DOHH2 (cell line): Measurements from ENCODE around the gene LAMB2.

Experiments used
- EZH2phosphoT487 ChIP-seq: fragments of 200-600 bp; sonication (generic); IDR thresholded peaks from 2 replicates; pipeline ENCODE4 v1.6.1; 2017; ENCODE audit warnings: borderline replicate concordance, mild to moderate bottlenecking, antibody characterized with exemption, low read length, moderate library complexity, mixed read lengths
- TF ChIP-seq, protein P1 (sequence below): fragments of 200-600 bp; sonication (generic); IDR thresholded peaks from one replicate; pipeline ENCODE4 v1.5.1; 2014; ENCODE audit warnings: antibody characterized with exemption, mild to moderate bottlenecking, low read depth, low read length; ENCODE audit not compliant: poor library complexity, severe bottlenecking

DNA sequence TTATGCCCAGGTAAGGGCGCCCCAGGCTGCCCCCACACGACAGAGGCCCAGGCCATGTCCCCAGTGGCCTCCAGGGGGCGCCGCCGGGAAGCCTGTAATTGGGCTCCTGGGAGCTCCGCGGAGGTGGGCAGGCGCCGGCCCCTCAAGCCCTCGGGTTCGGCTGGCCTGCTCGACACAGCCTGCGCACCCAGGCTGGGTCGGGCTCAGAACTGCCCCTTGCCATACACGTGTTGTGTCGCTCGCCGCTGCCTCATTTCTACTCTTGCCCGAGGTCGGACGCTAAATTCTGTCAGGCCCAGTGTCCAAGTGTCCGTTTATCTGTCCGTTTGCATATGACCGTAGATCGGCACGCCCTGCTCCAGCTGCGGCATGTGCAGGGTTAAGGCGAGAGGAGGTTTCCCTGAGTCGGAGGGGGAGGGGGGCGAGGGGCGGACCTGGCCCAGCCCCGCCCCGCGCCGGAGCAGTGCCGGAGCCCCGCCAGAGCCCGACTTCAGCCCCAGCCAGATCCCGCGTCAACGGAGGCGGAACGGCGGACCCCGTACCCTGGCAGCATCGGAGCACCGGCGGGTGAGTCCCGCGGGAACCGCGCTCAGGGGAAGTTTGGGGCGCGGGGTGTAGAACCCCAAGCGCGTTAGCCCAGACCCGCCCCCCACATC lies 38.4 kb upstream of the LAMB2 start, which contains the start of gene KLHDC8B:
- TF ChIP-seq, protein P1, sequence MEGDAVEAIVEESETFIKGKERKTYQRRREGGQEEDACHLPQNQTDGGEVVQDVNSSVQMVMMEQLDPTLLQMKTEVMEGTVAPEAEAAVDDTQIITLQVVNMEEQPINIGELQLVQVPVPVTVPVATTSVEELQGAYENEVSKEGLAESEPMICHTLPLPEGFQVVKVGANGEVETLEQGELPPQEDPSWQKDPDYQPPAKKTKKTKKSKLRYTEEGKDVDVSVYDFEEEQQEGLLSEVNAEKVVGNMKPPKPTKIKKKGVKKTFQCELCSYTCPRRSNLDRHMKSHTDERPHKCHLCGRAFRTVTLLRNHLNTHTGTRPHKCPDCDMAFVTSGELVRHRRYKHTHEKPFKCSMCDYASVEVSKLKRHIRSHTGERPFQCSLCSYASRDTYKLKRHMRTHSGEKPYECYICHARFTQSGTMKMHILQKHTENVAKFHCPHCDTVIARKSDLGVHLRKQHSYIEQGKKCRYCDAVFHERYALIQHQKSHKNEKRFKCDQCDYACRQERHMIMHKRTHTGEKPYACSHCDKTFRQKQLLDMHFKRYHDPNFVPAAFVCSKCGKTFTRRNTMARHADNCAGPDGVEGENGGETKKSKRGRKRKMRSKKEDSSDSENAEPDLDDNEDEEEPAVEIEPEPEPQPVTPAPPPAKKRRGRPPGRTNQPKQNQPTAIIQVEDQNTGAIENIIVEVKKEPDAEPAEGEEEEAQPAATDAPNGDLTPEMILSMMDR = peak; percentile 97
- no peak for TF ChIP-seq EZH2phosphoT487
